Measurements from ENCODE around the gene LIPC. TPM values are rescaled to one million over a fixed set of nuclear protein-coding genes. Genes with fewer than 3 reads are reported as not detected.

LIPC gene
- total RNA-seq, 1 donor from 2014 or later = not detected

GRCh38 chr15:58387130-58387529, 44.7 kb upstream of the LIPC start:
- no peak for TF ChIP-seq CTCF (IDR thresholded peaks at IDR 0.05)
- peaks cover 5% of the 10 kb centered on the region for H3K4me1 Mint-ChIP-seq (ENCODE audit: unreplicated experiment)
- H3K9me3 Mint-ChIP-seq (ENCODE audit: unreplicated experiment) = no peaks in the 10 kb centered on the region
- no peak for DNase-seq (ENCODE audit: extremely low spot score, unreplicated experiment)
- H3K4me3 Mint-ChIP-seq (ENCODE audit: unreplicated experiment) = no peak overlapping the region
- no peaks in the 10 kb centered on the region for H3K36me3 Mint-ChIP-seq (ENCODE audit: unreplicated experiment)
- H3K27me3 Mint-ChIP-seq (ENCODE audit: unreplicated experiment) = no peaks in the 10 kb centered on the region
- no peak overlapping the region for H3K27ac Mint-ChIP-seq (ENCODE audit: unreplicated experiment)

- Mint-ChIP-seq H3K36me3 (ENCODE audit: unreplicated experiment) (no peaks in the 10 kb centered on the region), H3K4me3 (ENCODE audit: unreplicated experiment) (no peak overlapping the region), H3K27ac (ENCODE audit: unreplicated experiment) (no peak overlapping the region), H3K27me3 (ENCODE audit: unreplicated experiment) (no peaks in the 10 kb centered on the region), H3K4me1 (ENCODE audit: unreplicated experiment) (peaks cover 12% of the 10 kb centered on the region), H3K9me3 (ENCODE audit: unreplicated experiment) (no peaks in the 10 kb centered on the region)
- no peak for TF ChIP-seq CTCF (IDR thresholded peaks at IDR 0.05)
- DNase-seq (ENCODE audit: extremely low spot score, unreplicated experiment) = no peak
These were observed 43.6 kb upstream of the LIPC start for GRCh38 chr15:58388211-58388610.

GRCh38 chr15:58390118-58390517, 41.7 kb upstream of the LIPC start:
- no peak for DNase-seq (ENCODE audit: extremely low spot score, unreplicated experiment)
- no peak for TF ChIP-seq CTCF (IDR thresholded peaks at IDR 0.05)
- H3K27me3 Mint-ChIP-seq (ENCODE audit: unreplicated experiment) = peaks cover 6% of the 10 kb centered on the region
- no peak overlapping the region for H3K4me3 Mint-ChIP-seq (ENCODE audit: unreplicated experiment)
- no peaks in the 10 kb centered on the region for H3K36me3 Mint-ChIP-seq (ENCODE audit: unreplicated experiment)
- no peak overlapping the region for H3K27ac Mint-ChIP-seq (ENCODE audit: unreplicated experiment)
- H3K4me1 Mint-ChIP-seq (ENCODE audit: unreplicated experiment) = peaks cover 12% of the 10 kb centered on the region
- no peaks in the 10 kb centered on the region for H3K9me3 Mint-ChIP-seq (ENCODE audit: unreplicated experiment)

- peaks cover 6% of the 10 kb centered on the region for H3K27me3 Mint-ChIP-seq (ENCODE audit: unreplicated experiment)
- no peak overlapping the region for H3K4me3 Mint-ChIP-seq (ENCODE audit: unreplicated experiment)
- no peak for TF ChIP-seq CTCF (IDR thresholded peaks at IDR 0.05)
- H3K4me1 Mint-ChIP-seq (ENCODE audit: unreplicated experiment) = peaks cover 12% of the 10 kb centered on the region
- no peak for DNase-seq (ENCODE audit: extremely low spot score, unreplicated experiment)
- H3K9me3 Mint-ChIP-seq (ENCODE audit: unreplicated experiment) = no peaks in the 10 kb centered on the region
- no peaks in the 10 kb centered on the region for H3K36me3 Mint-ChIP-seq (ENCODE audit: unreplicated experiment)
- no peak overlapping the region for H3K27ac Mint-ChIP-seq (ENCODE audit: unreplicated experiment)
These were observed 41.1 kb upstream of the LIPC start for GRCh38 chr15:58390655-58391054.

- H3K9me3 Mint-ChIP-seq (ENCODE audit: unreplicated experiment) = no peaks in the 10 kb centered on the region
- DNase-seq (ENCODE audit: extremely low spot score, unreplicated experiment) = no peak
- no peak for TF ChIP-seq CTCF (IDR thresholded peaks at IDR 0.05)
- peaks cover 14% of the 10 kb centered on the region for H3K4me1 Mint-ChIP-seq (ENCODE audit: unreplicated experiment)
- no peaks in the 10 kb centered on the region for H3K36me3 Mint-ChIP-seq (ENCODE audit: unreplicated experiment)
- peaks cover 8% of the 10 kb centered on the region for H3K27me3 Mint-ChIP-seq (ENCODE audit: unreplicated experiment)
- no peak overlapping the region for H3K27ac Mint-ChIP-seq (ENCODE audit: unreplicated experiment)
- no peak overlapping the region for H3K4me3 Mint-ChIP-seq (ENCODE audit: unreplicated experiment)
These were observed 40.7 kb upstream of the LIPC start for GRCh38 chr15:58391088-58391487.
